ENCODE measurements around the gene PDE9A.
"Not testable (repeated sequence)": the region's sequence is repeated elsewhere in the genome, so short reads cannot be mapped to it uniquely, and the experiment has no call there.

PDE9A gene

DNA sequence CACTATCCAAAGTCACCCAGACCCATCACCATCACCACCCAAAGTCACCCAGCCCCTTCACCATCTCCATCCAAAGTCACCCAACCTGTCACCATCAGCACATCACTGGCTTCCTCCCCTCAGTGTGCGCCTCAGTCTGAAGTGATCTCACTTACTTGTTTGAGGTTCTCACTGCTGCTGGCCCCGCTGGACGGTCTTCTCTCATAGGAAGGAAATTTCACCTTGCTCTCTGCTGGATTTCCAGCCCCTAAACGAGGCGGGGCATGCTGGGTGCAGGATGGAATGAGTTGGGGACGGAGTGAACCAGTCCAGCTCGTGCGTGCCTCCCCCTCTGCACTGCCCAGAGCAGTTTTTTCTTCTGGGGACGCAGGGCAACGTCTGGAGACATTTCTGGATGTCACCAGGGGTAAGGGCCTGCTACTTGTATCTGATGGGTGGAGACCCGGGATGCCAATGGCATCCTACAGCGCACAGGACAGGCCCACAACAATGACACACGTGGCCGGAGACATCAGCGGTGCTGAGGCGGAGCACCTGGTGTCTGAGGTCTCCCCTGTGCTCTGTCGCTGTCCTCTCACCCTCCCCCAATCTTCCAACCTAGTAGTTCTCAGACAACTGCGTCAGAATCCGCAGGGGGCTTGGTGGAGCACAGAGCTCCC is 38.6 kb downstream of the PDE9A start:
- DNase-seq: no peak

DNA sequence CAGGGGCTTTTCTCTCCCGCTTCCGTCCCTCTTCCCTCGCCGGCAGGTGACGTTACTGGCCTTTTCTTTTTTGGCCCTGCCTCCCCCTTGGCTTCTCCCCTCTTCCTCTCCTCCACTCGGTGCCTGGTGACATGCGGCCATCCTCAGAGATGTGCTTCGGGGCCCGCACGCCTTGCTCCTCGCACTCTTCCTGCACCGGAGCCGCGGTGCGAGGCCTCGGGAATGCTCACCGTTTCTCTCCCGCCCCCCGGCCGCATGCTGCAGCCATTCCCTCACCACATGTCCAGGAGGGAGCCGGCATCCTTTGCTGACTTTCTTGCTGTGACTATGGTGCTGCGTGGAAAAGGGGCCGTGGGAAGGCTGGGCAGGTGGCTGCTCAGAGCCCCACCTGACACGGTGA is 39.3 kb downstream of the PDE9A start:
- DNase-seq: no peak

DNA sequence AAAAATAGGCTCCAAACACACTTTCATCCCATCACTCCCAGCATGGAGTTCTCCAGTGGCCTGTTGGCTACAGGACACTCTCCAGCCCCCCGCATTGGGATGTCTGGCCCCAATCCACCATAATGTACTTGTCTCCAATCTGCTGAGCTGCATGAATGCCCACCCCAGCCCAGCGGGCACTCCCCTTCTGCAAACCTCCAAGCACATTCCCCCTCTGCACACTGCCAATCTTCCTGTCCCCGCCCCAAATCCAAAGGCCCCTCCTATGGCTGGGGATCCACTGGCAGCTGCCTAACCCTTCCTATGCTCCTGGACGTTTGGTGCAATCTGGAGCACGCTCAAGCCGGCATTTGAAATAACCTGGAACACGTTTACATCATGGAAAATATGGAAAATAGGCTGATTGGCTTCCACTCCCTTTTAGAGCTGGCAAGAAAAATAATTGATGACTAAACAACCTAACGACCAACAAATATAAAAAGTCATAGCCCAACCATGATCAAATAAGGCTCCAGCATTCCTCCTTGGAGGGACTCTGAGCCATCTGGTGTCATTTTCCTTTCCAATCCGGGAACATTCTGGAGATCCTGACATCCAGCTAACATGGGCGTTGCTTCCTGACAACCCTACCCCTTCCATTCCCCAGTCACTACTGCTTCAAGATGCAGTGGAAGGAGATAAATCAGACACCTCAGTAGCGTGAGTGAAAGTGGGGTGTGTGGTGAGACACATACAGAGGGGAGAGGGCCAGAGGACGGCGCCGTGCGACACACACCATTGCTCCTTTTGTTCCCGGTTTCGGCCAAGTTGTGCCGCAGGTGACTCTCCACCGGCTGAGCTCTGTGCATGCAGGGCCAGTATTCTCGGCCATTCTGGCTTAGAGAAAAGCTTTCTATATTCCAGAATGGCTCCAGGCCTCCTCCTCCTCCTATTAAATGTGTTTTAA is 41.6 kb downstream of the PDE9A start:
- no peak for DNase-seq

DNA sequence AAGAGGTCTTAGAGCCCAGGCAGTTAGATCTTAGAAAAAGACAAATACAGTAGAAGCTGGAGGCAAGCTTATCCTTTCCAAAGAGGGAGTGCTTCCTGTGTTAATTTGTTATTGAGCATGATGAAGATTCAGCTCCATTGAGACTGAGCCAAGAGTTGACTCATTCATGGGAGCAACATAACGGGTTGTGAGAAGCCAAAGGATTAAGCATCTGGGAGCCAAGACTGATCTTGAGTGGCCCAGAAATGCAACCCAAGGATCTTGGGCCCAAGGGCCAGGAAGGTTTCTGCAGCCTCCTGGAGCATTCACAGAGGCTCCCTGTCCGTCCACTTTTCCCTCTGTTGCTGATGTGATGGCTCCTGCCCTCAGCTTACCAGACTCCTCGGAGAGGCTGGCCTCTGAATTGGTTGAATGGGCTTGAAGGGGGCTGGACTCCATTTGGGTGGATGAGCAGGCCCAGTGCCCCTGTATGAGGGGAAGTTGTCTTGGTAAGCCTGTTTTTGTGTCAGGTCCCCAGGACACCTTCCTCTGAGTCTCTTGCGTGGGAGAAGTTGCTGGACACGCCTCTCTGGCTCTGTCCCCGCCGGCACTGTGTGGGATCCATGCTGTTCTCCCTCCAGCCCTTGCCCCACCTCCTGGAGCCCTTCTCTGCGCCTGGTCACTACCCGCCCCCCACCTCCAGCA is 42.4 kb downstream of the PDE9A start:
- no peak for DNase-seq

DNA sequence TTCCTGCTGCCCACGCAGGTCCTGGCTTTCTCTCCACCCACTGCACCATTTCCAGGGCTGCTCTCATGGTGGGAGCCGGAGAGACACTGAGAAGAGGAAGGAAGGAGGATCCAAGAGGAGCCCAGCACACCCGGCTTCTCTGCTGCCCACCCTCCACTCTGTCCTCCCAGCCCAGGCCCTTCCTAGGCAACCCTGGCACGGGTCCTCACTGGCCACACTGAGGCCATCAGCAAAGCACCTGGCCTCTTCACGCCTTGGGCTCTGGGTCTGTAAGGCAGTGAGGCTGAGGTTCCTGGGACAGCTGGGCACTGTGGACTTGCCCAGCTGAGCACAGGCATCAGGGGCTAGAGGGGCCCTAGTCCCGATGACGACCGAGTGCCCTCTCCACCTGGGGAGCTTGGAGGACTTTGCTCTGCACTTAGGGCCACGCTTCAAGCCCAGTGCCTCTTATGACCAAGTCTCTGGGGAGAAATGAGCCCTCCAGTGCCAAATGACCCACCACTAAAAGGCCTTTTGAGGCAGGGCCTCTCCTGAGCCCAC is 43.1 kb downstream of the PDE9A start:
- no peak for DNase-seq

DNA sequence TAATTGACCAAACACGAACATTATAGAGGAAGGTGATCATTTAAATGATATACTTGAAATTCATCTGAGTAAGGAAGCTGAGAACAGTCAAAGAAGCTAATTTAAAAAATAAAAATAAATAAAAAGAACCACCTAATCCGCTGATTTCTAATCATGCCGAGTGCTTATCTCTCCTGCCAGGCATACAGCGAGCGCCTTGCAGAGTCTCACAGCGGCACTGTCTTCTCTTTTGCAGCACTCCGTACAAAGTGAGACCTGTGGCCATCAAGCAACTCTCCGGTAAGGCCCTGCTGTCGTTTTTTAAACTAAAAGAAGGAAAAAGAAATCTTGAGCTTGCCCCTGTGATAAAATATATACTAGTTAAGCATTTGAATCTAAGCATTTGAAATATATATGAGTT is 45.3 kb downstream of the PDE9A start:
- no peak for DNase-seq

DNA sequence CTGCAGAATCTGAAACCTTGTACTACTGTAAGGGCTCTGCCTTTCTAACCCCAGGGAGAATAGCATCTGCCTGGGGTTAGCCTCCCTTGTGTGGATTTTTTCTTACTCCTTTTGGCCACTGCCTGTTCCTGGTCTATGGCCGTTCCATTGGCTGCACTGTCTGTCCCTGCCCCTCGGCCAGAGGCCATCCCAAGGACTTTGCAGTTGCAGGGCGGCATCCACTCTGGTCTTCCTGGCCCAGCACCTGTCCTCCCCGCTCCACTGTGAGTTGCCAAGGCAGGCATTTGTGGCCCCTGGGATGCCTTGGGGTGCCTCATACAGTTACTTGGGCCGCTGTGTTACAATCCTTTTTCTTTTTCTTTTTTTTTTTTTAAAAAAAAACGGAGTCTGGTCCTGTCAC is 45.8 kb downstream of the PDE9A start:
- DNase-seq: no peak

DNA sequence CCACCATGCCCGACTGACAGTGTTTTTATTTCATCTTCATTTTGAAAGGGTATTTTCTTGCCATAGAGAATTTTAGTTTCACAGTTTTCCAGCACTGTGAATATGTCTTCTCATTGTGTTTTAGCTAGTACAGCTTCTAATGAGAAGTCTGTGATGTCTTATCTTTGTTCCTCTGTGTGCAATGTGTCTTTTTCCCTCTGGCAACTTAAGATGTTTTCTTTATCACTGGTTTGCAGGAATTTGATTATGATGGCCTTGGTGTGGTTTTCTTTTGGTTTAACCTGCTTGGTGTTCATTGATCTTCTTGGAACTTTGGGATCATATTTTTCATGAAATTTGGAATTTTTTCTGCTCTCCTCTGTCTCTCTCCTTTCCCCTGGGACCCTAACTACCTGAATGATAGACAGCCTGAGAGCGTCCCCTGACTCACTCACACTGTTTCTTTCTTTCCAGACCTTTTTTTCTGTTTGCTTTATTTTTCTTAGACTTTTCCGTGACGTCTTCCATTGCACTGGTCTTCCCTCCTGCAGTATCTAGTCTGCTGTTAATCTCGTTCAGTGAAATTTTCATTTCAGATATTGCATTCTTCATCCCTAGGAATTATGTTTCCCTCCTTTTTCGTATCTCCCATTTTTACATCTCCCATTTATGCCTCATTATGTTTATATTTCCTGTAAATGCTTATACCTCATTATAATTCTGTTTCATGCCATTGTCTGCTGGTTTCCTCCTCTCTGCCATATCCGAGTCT is 48.5 kb downstream of the PDE9A start:
- DNase-seq: no peak

DNA sequence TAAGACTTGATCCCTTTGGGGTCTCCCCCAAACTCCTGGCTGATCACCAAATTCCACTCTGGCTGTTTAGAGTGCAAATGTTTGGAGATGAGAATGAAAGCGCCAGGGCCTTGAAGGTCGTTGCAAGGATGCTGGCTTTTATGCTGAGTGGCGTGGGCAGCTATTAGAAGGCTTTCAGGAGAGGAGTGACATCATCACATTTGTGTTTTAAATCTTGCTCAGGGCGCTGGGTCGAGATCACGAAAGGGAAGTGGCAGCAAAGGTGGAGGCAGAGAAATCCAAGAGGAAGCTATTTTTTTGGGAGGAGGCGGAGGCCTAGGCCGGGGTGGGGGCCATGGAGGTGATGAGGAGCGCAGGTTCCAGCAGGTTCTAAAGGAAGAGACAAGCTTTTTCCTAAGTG is 49.3 kb downstream of the PDE9A start:
- no peak for DNase-seq

DNA sequence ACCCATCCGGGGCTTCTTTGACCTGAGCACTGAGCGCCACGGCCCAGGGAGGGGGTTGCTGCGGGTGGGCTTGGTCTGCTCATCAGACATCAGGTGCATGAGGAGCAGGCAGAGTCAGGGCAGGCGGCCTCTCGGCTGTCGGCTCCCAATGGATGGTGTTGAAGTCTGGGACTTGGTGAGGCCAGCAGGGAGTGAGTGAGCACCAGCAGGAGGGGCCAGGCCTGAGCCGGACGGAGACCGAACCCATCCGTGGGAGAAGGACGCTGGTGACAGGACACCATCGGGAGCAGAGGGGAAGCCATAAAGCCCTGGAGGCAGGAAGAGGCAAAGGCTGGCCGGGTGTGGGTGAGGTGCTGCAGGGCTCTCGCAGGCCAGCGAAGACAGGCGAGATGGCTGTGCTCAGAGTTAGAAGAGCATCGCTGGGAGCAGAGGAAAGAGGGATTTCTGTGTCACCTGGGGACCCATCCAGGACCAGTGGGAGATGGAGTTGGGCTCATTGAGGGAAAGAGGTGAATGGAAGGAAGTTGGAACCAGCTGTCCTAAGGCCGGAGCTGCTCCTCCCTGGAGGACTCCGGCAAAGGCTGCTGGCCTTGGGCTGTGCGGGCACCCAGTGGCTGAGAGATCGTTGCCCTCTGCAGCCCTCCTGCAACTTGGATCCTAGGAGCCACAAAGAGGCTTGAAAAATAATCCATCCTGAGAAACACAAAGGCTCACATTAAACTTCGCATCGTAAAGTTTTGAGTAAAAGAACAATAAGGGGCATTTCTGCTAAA is 49.9 kb downstream of the PDE9A start:
- DNase-seq: no peak

DNA sequence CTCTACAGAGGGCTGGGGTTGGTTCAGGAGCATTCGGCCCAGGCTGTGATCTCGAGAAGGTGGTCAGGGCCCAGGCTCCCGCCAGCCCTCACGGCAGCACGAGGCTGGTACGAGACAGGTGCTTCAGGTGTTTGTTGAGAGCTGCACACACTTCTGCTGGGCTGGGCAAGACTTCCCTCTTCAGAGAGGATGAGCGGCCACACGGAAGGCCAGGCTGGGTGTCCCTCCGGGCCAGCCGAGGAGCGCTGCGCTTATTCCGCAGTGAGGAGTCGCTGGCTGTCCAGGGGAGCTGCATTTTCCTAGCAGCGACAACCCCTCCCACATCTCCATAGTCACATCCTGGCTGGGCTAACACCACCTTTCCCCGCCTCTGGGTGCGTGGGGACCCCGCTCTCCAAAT is 50.5 kb downstream of the PDE9A start:
- DNase-seq: no peak

DNA sequence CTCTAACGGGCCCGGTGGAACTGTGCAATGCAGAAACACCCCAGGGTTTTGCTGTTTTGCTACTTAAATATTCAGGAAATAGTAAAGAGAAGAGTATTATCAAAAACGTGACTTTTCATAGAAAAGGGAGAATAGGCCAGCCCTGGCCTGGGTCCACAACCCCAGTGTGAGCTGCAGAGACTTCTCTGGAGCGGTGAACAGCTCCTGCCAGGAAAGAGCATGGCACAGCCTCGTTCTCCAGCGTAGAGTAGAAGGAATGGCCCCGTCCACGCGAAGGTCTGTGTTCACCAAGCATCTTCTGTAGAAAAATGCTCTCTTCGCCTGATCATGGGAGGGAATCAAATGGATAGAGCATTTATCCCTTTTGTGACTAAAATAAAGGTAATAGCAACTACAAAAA is 51.4 kb downstream of the PDE9A start:
- no peak for DNase-seq

DNA sequence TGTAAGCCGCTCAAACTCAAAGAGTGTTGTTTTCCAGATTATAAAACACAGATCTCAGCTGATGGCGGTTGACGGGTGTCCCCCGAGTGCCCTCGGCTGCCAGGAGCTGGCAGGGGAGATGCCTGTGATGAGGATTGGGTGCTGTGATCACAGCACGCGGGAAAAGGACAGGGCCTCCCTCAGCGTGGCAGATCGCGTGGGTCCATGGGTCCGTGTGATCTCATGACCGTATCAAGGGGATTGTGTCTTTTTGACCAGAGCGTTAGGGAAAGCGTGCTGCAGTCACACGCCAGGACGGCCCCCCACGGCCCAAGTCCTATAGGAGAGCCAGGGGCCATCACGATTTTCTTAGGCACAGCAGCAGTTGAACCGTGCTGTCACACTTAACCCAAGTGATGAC is 51.9 kb downstream of the PDE9A start:
- DNase-seq: no peak

DNA sequence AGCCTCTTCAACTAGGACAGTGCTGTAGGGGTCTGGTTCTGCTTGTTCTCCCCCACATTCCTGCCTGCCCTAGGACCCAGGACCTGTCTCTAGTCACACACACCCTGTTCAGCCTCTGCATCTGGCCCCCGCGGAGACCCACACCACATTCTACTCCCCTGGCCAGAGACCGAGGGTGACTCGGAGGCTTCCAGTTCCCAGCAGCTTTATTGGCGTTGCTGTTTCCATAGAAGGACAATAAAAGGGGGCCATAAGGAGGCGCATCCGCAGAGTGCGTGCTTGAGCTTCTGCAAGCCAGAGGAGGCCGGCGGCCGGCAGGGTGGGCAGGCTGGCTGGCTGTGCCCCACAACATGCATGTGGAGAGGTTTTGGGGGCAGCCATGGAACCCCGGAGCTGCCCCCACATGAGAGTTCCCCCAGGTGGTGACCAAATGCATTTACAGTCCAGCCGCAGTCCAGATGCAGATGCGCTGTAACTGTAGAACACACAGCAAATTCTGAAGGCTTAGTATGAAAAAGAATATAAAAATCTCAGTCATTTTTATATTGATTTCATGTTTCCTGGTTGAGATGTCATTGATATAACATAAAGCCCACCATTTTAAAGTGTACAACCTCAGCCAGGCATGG is 52.4 kb downstream of the PDE9A start:
- DNase-seq: no peak

DNA sequence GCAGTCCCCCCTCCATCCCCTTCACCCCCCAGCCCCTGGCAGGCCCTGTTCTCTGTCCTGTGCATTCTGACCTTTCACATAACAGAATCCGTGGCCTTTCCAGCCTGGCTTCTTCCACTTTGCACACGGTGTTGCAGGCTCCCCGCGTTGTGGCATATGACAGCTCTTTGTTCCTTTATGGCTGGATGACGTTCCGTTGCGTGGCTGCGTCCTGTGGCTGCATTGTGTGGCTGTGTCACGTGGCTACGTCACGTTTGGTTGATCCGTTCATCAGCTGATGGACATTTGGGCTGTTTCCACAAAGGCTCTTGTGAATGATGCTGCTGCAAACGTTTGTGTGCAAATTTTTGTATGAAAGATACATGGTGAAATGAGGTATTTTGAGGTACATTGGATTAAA is 53.3 kb downstream of the PDE9A start:
- DNase-seq: no peak

DNA sequence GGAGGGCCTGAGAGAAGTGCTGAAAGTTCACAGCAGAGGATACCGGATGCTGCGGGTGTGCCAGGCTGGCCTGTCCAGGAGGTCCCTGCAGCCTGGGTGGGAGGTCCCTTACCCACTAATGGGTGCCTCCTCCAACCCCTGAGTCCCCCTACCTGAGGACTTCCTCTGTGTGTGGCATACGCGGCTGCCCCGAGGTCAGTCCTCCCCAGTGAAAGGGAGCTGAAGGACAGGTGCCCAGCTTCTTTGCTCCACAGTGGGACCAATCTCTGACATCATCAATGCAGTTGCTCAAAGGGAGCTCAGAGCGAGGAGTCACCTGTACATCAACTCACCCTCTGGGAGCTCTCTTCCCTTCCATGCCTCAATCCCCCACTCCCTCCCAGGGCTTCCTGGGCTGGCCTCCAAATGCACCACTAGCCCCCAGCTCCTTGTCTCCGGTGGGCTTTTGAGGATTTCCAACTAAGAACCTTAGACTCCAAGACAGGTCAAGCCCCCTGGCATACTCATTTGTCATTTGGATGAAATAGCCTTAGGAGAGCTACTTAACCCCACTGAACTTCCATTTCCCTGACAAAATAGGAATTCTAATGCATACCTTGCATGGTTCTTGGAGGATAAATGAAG is 53.9 kb downstream of the PDE9A start:
- no peak for DNase-seq

DNA sequence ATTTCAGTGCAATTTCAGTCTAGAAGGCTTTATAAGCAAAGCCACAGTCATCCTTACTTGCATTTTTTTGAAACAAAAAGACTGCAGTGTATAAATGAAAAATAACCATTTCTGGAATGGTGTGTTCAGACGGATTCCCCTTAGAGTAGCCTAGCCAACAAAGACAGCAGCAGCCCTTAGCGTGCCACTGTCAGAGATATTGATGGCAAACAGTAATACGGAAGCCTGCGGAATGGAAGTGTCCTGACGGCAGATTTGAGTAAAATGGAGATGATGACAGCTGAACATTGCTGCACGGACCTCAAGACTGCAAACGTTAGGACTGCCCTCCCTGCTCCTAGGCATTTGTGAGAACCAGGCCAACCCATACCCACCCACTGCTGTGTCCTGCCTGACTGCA is 54.7 kb downstream of the PDE9A start:
- no peak for DNase-seq

DNA sequence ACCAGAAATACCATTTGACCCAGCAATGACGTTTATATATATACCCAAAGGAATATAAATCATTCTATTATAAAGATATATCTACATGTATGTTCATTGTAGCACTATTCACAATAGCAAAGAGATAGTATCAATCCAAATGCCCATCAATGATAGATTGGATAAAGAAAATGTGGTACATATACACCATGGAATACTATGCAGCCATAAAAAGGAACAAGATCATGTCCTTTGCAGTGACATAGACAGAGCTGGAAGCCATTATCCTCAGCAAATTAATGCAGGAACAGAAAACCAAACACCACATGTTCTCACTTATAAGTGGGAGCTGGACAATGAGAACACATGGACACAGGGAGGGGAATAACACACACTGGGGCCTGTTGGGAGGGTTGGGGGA is 55.5 kb downstream of the PDE9A start:
- DNase-seq: not testable (repeated sequence)

DNA sequence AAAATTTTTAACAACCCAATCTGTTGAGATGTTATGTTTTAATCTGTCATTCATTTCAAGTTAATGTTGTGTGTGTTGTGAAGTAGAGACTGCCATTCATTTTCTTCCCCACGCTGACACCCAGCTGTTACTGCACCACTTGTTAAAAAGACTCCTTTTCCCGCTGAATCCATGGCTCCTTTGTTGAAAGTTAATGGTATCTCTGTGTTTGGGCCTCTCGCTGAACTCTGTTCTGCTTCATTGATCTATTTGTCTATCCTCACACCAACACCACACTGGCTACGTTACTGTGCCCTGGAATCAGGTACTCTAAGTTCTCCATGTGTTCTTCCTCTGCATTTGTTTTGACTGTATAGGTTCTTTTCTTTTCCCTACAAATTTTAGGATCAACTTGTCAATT is 58.2 kb downstream of the PDE9A start:
- DNase-seq: no peak

DNA sequence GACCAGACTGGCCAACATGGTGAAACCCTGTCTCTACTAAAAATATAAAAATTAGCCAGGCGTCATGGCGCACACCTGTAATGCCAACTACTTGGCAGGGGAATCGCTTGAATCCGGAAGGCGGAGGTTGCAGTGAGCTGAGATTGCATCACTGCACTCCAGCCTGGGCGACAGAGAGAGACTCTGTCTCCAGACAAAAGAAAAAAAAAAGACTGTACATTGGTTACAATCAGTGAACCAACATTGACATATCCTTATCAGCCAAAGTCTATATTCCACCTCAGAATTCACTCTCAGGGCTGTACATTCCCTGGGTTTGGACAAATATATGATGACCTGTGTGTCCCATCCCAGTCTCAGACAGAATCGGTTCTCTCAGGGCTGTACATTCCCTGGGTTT is 62.0 kb downstream of the PDE9A start:
- DNase-seq: not testable (repeated sequence)

DNA sequence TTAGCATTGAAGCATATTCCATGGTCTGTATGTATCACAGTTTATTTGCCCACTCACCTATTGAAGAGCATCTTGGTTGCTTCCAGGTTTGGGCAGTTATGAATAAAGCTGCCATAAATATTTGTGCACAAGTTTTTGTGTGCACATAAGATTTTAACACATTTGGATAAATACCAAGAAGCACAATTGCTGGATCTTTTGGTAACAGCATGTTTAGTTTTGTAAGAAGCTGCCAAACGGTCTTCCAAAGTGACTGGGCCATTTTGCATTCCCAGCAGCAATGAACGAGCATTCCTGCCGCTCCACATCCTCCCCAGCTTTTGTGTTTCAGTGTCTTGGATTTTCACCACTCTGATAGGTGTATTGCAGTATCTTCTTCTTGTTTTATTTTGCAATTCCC is 62.7 kb downstream of the PDE9A start:
- no peak for DNase-seq
